Subcutaneous adipose tissue (tissue), 4 donors: ENCODE results near the gene CASP14. TPM values are rescaled to one million over a fixed set of nuclear protein-coding genes. Genes with fewer than 3 reads are reported as not detected.

Experiments
- total RNA-seq, 4 donors: library from RNA; depleted of rRNA; stranded (reverse); fragments of >200 nt; gene quantifications; one replicate each; pipeline ENCODE4 v1.1.0, GENCODE V29; 2016
- TF ChIP-seq, protein P1 (sequence below): fragments of 450-650 bp; IDR thresholded peaks from one replicate; pipeline ENCODE4 v1.5.1; 2016; ENCODE audit warnings: low read depth, mild to moderate bottlenecking, control low read depth, antibody characterized with exemption, moderate library complexity

CASP14 gene
- total RNA-seq, 4 donors from 2014 or later = not detected

GRCh38 chr19:15042003-15042402, 7.3 kb upstream of the CASP14 start:
- TF ChIP-seq, protein P1, sequence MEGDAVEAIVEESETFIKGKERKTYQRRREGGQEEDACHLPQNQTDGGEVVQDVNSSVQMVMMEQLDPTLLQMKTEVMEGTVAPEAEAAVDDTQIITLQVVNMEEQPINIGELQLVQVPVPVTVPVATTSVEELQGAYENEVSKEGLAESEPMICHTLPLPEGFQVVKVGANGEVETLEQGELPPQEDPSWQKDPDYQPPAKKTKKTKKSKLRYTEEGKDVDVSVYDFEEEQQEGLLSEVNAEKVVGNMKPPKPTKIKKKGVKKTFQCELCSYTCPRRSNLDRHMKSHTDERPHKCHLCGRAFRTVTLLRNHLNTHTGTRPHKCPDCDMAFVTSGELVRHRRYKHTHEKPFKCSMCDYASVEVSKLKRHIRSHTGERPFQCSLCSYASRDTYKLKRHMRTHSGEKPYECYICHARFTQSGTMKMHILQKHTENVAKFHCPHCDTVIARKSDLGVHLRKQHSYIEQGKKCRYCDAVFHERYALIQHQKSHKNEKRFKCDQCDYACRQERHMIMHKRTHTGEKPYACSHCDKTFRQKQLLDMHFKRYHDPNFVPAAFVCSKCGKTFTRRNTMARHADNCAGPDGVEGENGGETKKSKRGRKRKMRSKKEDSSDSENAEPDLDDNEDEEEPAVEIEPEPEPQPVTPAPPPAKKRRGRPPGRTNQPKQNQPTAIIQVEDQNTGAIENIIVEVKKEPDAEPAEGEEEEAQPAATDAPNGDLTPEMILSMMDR = no peak

GRCh38 chr19:15042826-15043225, 6.5 kb upstream of the CASP14 start:
- TF ChIP-seq, protein P1 = no peak

- TF ChIP-seq, protein P1 = no peak
These were observed 3.8 kb upstream of the CASP14 start for GRCh38 chr19:15045506-15045905.

DNA sequence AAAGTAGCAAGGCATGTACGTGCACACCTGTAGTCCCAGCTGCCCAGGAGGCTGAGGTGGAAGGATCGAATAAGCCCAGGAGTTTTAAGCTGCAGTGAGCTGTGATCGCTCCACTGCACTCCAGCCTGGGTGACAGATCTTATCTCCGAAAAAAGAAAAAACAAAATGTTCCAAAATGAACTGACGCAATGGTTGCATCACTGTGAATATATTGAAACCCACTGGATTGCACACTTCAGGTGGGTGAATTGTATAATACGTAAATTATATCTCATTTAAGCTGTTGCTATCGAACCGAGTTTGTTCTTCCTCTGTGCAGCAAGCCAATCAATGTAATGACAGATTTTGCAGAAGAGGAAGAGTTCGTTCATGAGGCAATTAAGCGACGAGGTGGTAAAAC, 1.6 kb upstream of the CASP14 start:
- TF ChIP-seq, protein P1 = no peak

GRCh38 chr19:15048128-15048527, 1.2 kb upstream of the CASP14 start:
- TF ChIP-seq, protein P1 = no peak

DNA sequence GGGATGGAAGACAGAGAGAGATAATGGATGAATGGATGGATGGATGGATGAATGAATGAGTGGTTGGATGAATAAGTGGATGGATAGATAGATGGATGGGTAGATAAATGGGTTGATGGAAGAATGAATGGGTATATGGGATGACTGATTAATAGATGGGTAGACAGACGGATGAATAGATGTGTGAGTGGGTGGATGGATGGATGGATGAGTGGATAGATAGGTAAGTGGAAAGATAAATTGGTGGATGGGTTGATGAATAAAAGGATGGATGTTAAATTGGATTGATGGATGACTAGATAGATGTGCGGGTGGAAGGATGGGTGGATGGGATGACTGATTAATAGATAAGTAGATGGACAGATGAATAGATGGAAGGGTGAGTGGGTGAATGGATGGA, 1.4 kb downstream of the CASP14 start:
- TF ChIP-seq, protein P1 = no peak

GRCh38 chr19:15062036-15062435, 12.8 kb downstream of the CASP14 start:
- TF ChIP-seq, protein P1 = no peak
